ENCODE measurements around the gene ARHGEF38. TPM values are rescaled to one million over a fixed set of nuclear protein-coding genes. Genes with fewer than 3 reads are reported as not detected.

ARHGEF38 gene
- total RNA-seq, 1 experiment from 2014 or later = 0.15 TPM

GRCh38 chr4:105707782-105708180, 155.4 kb downstream of the ARHGEF38 start:
- H3K27ac ChIP-seq = peak overlapping the region; percentile 59
- H3F3A ChIP-seq (ENCODE audit: insufficient read depth, low read depth) = peaks cover 4% of the 10 kb centered on the region; the same call in 1 of the 2 replicates
- no peaks in the 10 kb centered on the region for H3K27me3 ChIP-seq (ENCODE audit: insufficient read depth, low read depth)
- H3K9me3 ChIP-seq (ENCODE audit: insufficient read depth, low read depth) = no peaks in the 10 kb centered on the region
- ChIA-PET POLR2A (ENCODE audit: unreplicated experiment) (no interaction called here), CTCF (no interaction called here)
- no peak for TF ChIP-seq CTCF (conservative IDR thresholded peaks at IDR 0.05)
- no peak for TF ChIP-seq EZH2 (IDR thresholded peaks at IDR 0.05; ENCODE audit: low read depth)
- H2AFZ ChIP-seq = peak overlapping the region; percentile 99
- peaks cover 7% of the 10 kb centered on the region; the same call in 1 of the 2 replicates for H3K4me1 ChIP-seq (replicated peaks; ENCODE audit: insufficient read depth)
- H3K4me3 ChIP-seq = peak overlapping the region; percentile 90
- no TSS peak for BruUV-seq (replicated peaks)
- peak overlapping the region; percentile 97 for H3K4me2 ChIP-seq
- H3K9me2 ChIP-seq (ENCODE audit: insufficient read depth) = no peaks in the 10 kb centered on the region
- no peaks in the 10 kb centered on the region for H3K36me3 ChIP-seq (ENCODE audit: low read depth)
- intact Hi-C loops (cut with micrococcal nuclease; ENCODE audit: unreplicated experiment) = no loop called here
- peaks cover 40% of the 10 kb centered on the region for H3K79me2 ChIP-seq (ENCODE audit: low read depth)
- no peak for DNase-seq
- no peaks in the 10 kb centered on the region for H4K20me1 ChIP-seq (ENCODE audit: insufficient read depth)

GRCh38 chr4:105708181-105709080, 156.0 kb downstream of the ARHGEF38 start, which contains the start of the genes GSTCD and INTS12:
Gene GSTCD (plus strand): TSS chr4:105708784. CDS start chr4:105717614, 8,830 bp downstream.
Gene INTS12 (minus strand): TSS chr4:105708689. CDS start chr4:105700005, 8,684 bp downstream.
- TSS peak; percentile 63 for BruUV-seq (replicated peaks)
- H3K9me3 ChIP-seq (ENCODE audit: insufficient read depth, low read depth) = no peaks in the 10 kb centered on the region
- DNase-seq = peak; percentile 72 to 82

GRCh38 chr4:105709081-105709450, 156.6 kb downstream of the ARHGEF38 start:
- POLR2A ChIA-PET (ENCODE audit: unreplicated experiment) = no interaction called here
- TSS peak; percentile 77 for BruUV-seq (replicated peaks)
- intact Hi-C loops (cut with micrococcal nuclease; ENCODE audit: unreplicated experiment) = no loop called here

More at GRCh38 chr4:105708181-105709080, 156.0 kb downstream of the ARHGEF38 start, which contains the start of the genes GSTCD and INTS12:
- Histone ChIP-seq H3K36me3 (ENCODE audit: low read depth) (no peaks in the 10 kb centered on the region), H2AFZ (peak within 1 kb of the TSS; percentile 99), H3K27ac (peak within 1 kb of the TSS; percentile 59), H3K79me2 (ENCODE audit: low read depth) (peaks cover 40% of the 10 kb centered on the region), H4K20me1 (ENCODE audit: insufficient read depth) (no peaks in the 10 kb centered on the region), H3K9me2 (ENCODE audit: insufficient read depth) (no peaks in the 10 kb centered on the region), H3K27me3 (ENCODE audit: insufficient read depth, low read depth) (no peaks in the 10 kb centered on the region), H3K4me2 (peak within 1 kb of the TSS; percentile 97), H3K4me3 (peak within 1 kb of the TSS; percentile 90), H3K4me1 (replicated peaks; ENCODE audit: insufficient read depth) (peaks cover 7% of the 10 kb centered on the region; the same call in 1 of the 2 replicates), H3F3A (ENCODE audit: insufficient read depth, low read depth) (peaks cover 4% of the 10 kb centered on the region; the same call in 1 of the 2 replicates)
- TF ChIP-seq CTCF (conservative IDR thresholded peaks at IDR 0.05) (no peak), EZH2 (IDR thresholded peaks at IDR 0.05; ENCODE audit: low read depth) (no peak)
- intact Hi-C loops (cut with micrococcal nuclease; ENCODE audit: unreplicated experiment) = no loop called here
- ChIA-PET POLR2A (ENCODE audit: unreplicated experiment) (no interaction called here), CTCF (no interaction called here)

More at GRCh38 chr4:105709081-105709450, 156.6 kb downstream of the ARHGEF38 start:
- TF ChIP-seq EZH2 (IDR thresholded peaks at IDR 0.05; ENCODE audit: low read depth) (no peak), CTCF (conservative IDR thresholded peaks at IDR 0.05) (no peak)
- no peaks in the 10 kb centered on the region for H3K9me2 ChIP-seq (ENCODE audit: insufficient read depth)
- peak overlapping the region; percentile 97 for H3K4me2 ChIP-seq
- H2AFZ ChIP-seq = peak overlapping the region; percentile 99
- no peaks in the 10 kb centered on the region for H3K27me3 ChIP-seq (ENCODE audit: insufficient read depth, low read depth)
- DNase-seq = no peak
- peaks cover 7% of the 10 kb centered on the region; the same call in 1 of the 2 replicates for H3K4me1 ChIP-seq (replicated peaks; ENCODE audit: insufficient read depth)
- CTCF ChIA-PET = no interaction called here
- H4K20me1 ChIP-seq (ENCODE audit: insufficient read depth) = no peaks in the 10 kb centered on the region
- peaks cover 4% of the 10 kb centered on the region; the same call in 1 of the 2 replicates for H3F3A ChIP-seq (ENCODE audit: insufficient read depth, low read depth)
- H3K79me2 ChIP-seq (ENCODE audit: low read depth) = peaks cover 40% of the 10 kb centered on the region
- no peaks in the 10 kb centered on the region for H3K36me3 ChIP-seq (ENCODE audit: low read depth)
- peak overlapping the region; percentile 90 for H3K4me3 ChIP-seq
- peak overlapping the region; percentile 59 for H3K27ac ChIP-seq
- no peaks in the 10 kb centered on the region for H3K9me3 ChIP-seq (ENCODE audit: insufficient read depth, low read depth)
